GM12864 (cell line): ENCODE data around the gene RNF126.

ENCODE experiments used
- DNase-seq: peaks from one replicate; pipeline ENCODE4 v3.0.0-alpha.2; 2011; ENCODE audit warnings: low read depth
- H3K4me3 ChIP-seq: 2 replicates; pipeline ENCODE4 v1.5.1; 2011; ENCODE audit warnings: mild to moderate bottlenecking, low read depth, low read length, control low read depth
- CTCF ChIP-seq: IDR thresholded peaks from 2 replicates; pipeline ENCODE4 v1.5.1; 2011; ENCODE audit warnings: low read depth, mild to moderate bottlenecking, moderate library complexity, low read length, control low read depth, inconsistent platforms; ENCODE audit errors: missing control alignments

The RNF126 gene

GRCh38 chr19:664913-665443, 2.0 kb upstream of the RNF126 start:
- peak; percentile 93 for TF ChIP-seq CTCF
- H3K4me3 ChIP-seq = no peak overlapping the region; the same call in 1 of the 2 replicates
- DNase-seq = peak; percentile 34

GRCh38 chr19:663682-664117, 686 bp upstream of the RNF126 start:
- TF ChIP-seq CTCF = no peak
- DNase-seq = no peak
- peak overlapping the region; percentile 60 for H3K4me3 ChIP-seq

- DNase-seq = no peak
- TF ChIP-seq CTCF = no peak
Measured at GRCh38 chr19:662207-662961, 630 bp downstream of the RNF126 start.

GRCh38 chr19:661427-662196, 1.4 kb downstream of the RNF126 start:
- H3K4me3 ChIP-seq = peak overlapping the region; percentile 75
- DNase-seq = no peak
- TF ChIP-seq CTCF = no peak

More at GRCh38 chr19:662207-662961, 630 bp downstream of the RNF126 start:
- H3K4me3 ChIP-seq = peak overlapping the region; percentile 75

- peak overlapping the region; percentile 75 for H3K4me3 ChIP-seq
- DNase-seq = no peak
- TF ChIP-seq CTCF = no peak
Measured at GRCh38 chr19:660793-661426, 2.1 kb downstream of the RNF126 start.

GRCh38 chr19:658916-659839, 3.8 kb downstream of the RNF126 start:
- no peak for TF ChIP-seq CTCF
- peak overlapping the region; percentile 75 for H3K4me3 ChIP-seq
- DNase-seq = no peak
